Activated naive CD8-positive, alpha-beta T cell treated with anti-CD3 and anti-CD28 coated beads for 36 hours (primary cell): Measurements from ENCODE around the gene CHRNA7. TPM values are rescaled to one million over a fixed set of nuclear protein-coding genes. Genes with fewer than 3 reads are reported as not detected.
"Not testable (repeated sequence)": the region's sequence is repeated elsewhere in the genome, so short reads cannot be mapped to it uniquely, and the experiment has no call there.

Source experiments
- DNase-seq: peaks from one replicate; pipeline ENCODE4 v3.0.0; 2021
- H3K27ac Mint-ChIP-seq: one replicate; pipeline ENCODE4 v1.8.0; 2022; ENCODE audit warnings: mild to moderate bottlenecking, moderate library complexity, mixed read lengths
- H3K27me3 Mint-ChIP-seq: one replicate; pipeline ENCODE4 v1.8.0; 2022; ENCODE audit warnings: mild to moderate bottlenecking, mixed read lengths
- H3K36me3 Mint-ChIP-seq: one replicate; pipeline ENCODE4 v1.8.0; 2021; ENCODE audit warnings: mild to moderate bottlenecking, mixed read lengths
- H3K4me1 Mint-ChIP-seq: one replicate; pipeline ENCODE4 v1.8.0; 2021; ENCODE audit warnings: mixed read lengths
- H3K4me3 Mint-ChIP-seq: one replicate; pipeline ENCODE4 v1.8.0; 2022; ENCODE audit warnings: mild to moderate bottlenecking, moderate library complexity, mixed read lengths
- H3K9me3 Mint-ChIP-seq: one replicate; pipeline ENCODE4 v1.8.0; 2022; ENCODE audit warnings: mixed read lengths
- total RNA-seq, 2 experiments: library from RNA; stranded (reverse); gene quantifications; one replicate each; pipeline ENCODE4 v1.2.3, GENCODE V29; 2021

The CHRNA7 gene
- total RNA-seq, 2 experiments from 2014 or later: 0.25 TPM; not detected in 1

DNA sequence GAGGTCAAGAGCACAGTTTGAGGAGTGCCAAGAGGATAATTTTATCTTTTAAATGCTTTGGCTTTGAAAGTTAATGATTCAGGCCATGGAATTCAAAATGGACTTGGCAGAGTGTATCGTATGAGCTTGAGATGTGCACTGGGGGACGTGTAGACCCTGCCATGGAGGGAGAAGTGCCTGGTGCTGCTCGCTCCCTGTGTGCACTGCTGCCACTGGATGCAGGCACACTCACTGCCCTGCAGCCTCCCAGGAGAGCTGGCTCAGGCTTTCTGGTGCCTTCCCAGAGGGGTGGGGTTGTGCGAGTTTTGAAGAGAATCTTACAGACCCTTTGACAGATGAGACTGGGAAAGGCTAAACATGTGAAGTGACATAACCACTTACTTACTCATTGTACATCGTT lies 135.5 kb downstream of the CHRNA7 start:
- H3K4me1 Mint-ChIP-seq, H3K27me3 Mint-ChIP-seq, H3K9me3 Mint-ChIP-seq, H3K4me3 Mint-ChIP-seq, H3K27ac Mint-ChIP-seq, DNase-seq, H3K36me3 Mint-ChIP-seq: not testable (repeated sequence)

DNA sequence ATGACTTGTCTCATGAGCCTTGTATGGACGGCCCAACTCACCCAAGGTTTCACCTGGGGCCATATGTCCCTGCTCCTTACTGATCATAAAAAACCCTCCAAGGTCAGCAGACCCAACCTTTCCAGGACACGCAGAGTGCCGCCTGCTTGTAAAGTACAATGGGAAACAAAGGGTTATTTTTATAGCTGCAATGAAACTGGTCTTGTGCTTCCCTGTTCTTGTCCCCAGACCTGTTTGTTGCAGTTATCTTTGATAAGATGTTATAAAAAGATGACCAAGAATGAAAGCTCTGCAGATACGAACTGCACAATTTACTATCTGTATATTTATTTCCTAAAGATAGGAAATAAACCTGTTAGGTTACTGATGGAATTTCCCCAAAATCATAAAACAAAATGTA lies 136.0 kb downstream of the CHRNA7 start:
- not testable (repeated sequence) for H3K9me3 Mint-ChIP-seq, H3K4me3 Mint-ChIP-seq, H3K27me3 Mint-ChIP-seq, H3K36me3 Mint-ChIP-seq, H3K4me1 Mint-ChIP-seq, H3K27ac Mint-ChIP-seq, DNase-seq

DNA sequence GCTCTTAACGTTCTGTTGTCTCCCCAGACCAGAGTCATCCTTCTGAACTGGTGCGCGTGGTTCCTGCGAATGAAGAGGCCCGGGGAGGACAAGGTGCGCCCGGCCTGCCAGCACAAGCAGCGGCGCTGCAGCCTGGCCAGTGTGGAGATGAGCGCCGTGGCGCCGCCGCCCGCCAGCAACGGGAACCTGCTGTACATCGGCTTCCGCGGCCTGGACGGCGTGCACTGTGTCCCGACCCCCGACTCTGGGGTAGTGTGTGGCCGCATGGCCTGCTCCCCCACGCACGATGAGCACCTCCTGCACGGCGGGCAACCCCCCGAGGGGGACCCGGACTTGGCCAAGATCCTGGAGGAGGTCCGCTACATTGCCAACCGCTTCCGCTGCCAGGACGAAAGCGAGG lies 137.6 kb downstream of the CHRNA7 start:
- not testable (repeated sequence) for H3K4me1 Mint-ChIP-seq, H3K36me3 Mint-ChIP-seq, H3K27me3 Mint-ChIP-seq, H3K9me3 Mint-ChIP-seq, H3K4me3 Mint-ChIP-seq, DNase-seq, H3K27ac Mint-ChIP-seq

DNA sequence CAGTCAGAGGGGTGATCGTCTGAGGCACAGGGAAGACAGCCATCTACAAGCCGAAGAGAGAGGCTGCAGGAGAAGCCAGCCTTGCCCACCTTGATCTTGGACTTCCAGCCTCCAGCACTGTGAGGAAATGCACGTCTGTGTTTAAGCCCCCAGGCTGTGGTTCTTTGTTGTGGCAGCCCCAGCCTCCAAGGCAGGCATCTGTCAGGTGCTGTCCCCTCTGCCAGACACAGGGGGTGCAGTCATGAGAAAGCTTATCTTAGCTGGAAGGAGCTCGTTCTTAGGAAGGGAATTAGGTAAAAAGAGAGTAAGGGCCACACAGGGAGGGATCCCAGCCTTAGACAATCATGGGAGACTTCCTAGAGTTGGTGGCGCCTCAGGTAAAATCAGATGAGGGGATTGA lies 150.3 kb downstream of the CHRNA7 start:
- DNase-seq, H3K4me1 Mint-ChIP-seq, H3K9me3 Mint-ChIP-seq, H3K36me3 Mint-ChIP-seq, H3K27me3 Mint-ChIP-seq, H3K27ac Mint-ChIP-seq, H3K4me3 Mint-ChIP-seq: not testable (repeated sequence)

DNA sequence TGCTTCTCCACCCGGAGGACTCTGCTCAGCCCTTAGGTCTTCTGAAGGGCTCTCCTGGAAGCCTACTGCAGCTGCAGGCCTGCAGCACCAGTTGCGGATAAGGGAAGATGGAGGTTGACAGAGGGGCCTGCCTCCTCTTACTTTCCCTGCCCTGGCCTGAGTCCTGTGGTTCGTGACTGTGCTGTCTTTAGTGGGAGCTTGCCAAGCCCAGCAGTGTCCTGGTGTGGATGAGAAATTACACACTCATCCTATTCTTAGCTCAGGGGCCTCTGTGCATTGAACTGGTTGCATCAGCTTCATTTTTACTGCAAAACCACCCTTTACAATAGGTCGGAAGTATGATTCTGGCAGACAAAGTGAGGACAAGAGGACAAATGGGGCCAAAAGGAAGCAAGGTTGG lies 163.5 kb downstream of the CHRNA7 start:
- DNase-seq, H3K36me3 Mint-ChIP-seq, H3K4me1 Mint-ChIP-seq: not testable (repeated sequence)

DNA sequence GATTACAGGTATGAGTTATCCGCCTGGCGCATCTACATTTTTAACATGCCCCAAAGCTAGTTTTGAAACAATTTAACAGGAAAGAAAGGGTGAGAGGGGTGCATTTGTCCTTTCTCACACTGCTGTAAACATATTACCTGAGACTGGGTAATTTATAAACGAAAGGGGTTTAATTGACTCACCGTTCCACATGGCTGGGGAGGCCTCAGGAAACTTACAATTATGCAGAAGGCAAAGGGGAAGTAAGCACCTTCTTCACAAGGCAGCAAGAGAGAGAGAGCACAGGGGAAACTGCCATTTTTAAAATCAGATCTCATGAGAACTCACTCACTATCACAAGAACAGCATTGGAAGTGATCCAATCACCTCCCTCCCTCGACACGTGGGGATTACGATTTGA lies 165.9 kb downstream of the CHRNA7 start:
- H3K36me3 Mint-ChIP-seq, H3K27ac Mint-ChIP-seq, H3K27me3 Mint-ChIP-seq, H3K9me3 Mint-ChIP-seq, H3K4me3 Mint-ChIP-seq, H3K4me1 Mint-ChIP-seq, DNase-seq: not testable (repeated sequence)

More for the DNA sequence above, 163.5 kb downstream of the CHRNA7 start:
- H3K27me3 Mint-ChIP-seq, H3K4me3 Mint-ChIP-seq, H3K9me3 Mint-ChIP-seq, H3K27ac Mint-ChIP-seq: not testable (repeated sequence)

DNA sequence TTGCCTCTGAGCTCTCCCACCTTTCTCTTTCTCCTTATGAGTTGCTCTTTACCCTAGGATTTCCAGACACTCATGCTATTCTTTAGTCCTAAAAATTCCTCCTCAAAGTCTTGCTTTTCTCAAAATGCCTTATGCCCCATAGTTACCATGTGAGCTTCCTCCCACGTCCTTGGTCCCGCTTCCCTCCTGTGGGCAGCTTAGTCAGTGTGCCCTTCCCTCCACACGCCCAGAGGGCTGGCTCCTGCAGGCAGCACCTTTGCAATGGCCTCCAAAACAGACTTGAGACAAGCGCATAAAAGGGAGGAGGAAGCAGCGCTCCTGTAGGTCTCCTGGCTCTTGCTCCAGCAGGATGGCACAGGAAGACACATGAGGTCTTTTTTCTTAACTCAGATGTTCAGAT lies 168.6 kb downstream of the CHRNA7 start:
- not testable (repeated sequence) for H3K4me1 Mint-ChIP-seq, H3K36me3 Mint-ChIP-seq, H3K9me3 Mint-ChIP-seq, H3K27me3 Mint-ChIP-seq, H3K27ac Mint-ChIP-seq, H3K4me3 Mint-ChIP-seq, DNase-seq

DNA sequence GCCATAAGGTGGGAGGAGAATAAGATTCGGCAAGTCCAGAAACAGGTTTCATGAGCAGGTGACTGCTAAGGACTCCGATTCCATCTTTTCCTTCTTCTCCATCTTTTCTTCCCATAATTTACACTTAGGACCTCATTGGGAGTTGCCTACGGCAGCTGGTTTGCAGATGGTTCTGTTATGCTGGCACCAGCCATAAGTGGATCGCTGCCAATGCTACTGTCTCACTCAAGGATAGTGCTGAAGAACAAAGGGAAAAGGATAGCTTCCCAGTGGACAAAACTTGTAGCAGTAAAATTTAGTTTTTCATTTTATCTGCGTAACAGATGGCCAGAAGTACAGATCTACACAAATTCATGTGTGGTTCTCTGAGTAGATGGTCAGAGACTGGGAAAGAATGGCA lies 178.8 kb downstream of the CHRNA7 start:
- H3K4me3 Mint-ChIP-seq, H3K4me1 Mint-ChIP-seq: not testable (repeated sequence)

DNA sequence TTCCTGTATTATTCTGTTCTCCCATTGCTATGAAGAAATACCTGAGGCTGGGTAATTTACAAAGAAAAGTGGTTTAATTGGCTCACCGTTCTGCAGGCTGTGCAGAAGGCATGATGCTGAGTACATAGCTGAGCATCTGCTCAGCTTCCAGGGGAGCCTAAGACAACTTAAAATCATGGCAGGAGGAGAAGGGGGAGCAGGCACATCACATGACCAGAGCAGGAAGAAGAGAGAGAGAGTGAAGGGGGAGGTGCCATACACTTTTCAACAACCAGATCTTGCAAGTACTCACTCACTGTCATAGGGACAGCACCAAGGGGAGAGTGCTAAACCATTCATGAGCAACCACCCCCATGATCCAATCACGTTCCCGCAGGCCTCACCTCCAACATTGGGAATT lies 188.4 kb downstream of the CHRNA7 start:
- Mint-ChIP-seq H3K9me3 (peaks cover 15% of the 10 kb centered on the region), H3K4me3 (no peak overlapping the region), H3K27ac (no peak overlapping the region), H3K4me1 (no peaks in the 10 kb centered on the region), H3K27me3 (peaks cover 4% of the 10 kb centered on the region), H3K36me3 (no peaks in the 10 kb centered on the region)
- no peak for DNase-seq

More for the DNA sequence above, 178.8 kb downstream of the CHRNA7 start:
- not testable (repeated sequence) for H3K27ac Mint-ChIP-seq, H3K36me3 Mint-ChIP-seq, DNase-seq, H3K9me3 Mint-ChIP-seq, H3K27me3 Mint-ChIP-seq

Other genes starting within 250 kb of the CHRNA7 start
- 1 to 10 TPM in 1 of 2 experiments, under 1 TPM in 1; 0.87 to 1.2 TPM for gene OTUD7A, start 159.8 kb upstream of the CHRNA7 start, total RNA-seq